ENCODE measurements around the gene TNFAIP8. TPM values are rescaled to one million over a fixed set of nuclear protein-coding genes. Genes with fewer than 3 reads are reported as not detected.

The TNFAIP8 gene
- total and polyA plus RNA-seq, 7 experiments from 2014 or later = 102 to 285 (median 156) TPM

- Histone ChIP-seq H3K36me3 (ENCODE audit: control insufficient read depth in 2 of 3, insufficient read depth in 3 of 3, low read length in 3 of 3) (peaks cover 0 to 5% (median 0%) of the 10 kb centered on the region in 3 experiments), H3K27ac (ENCODE audit: low read depth, low read length) (peak overlapping the region; percentile 55), H3K9me3 (ENCODE audit: control insufficient read depth in 2 of 3, low read length in 3 of 3) (no peaks in the 10 kb centered on the region), H3K4me3 (ENCODE audit: low read length) (peak overlapping the region; percentile 53), H3K4me1 (ENCODE audit: control insufficient read depth in 2 of 2, insufficient read depth in 2 of 2, low read length in 2 of 2) (peaks cover 83 to 95% of the 10 kb centered on the region in 2 donors), H3K27me3 (ENCODE audit: control insufficient read depth in 2 of 2, insufficient read depth in 2 of 2, low read length in 2 of 2) (no peaks in the 10 kb centered on the region)
- Mint-ChIP-seq H3K36me3 (peaks cover 0 to 19% (median 11%) of the 10 kb centered on the region in 5 donors), H3K4me3 (peak overlapping the region; percentile 81 to 98 (median 90)), H3K9me3 (no peaks in the 10 kb centered on the region), H3K27ac (peak overlapping the region; percentile 86 to 97 (median 91)), H3K27me3 (no peaks in the 10 kb centered on the region), H3K4me1 (peaks cover 71 to 100% (median 97%) of the 10 kb centered on the region in 7 donors)
- ChIA-PET POLR2A (interaction anchor here (0.6 to 3.8 kb wide), 16 partner anchors 9 to 85 kb away, joined by 3 to 41 read pairs (median 4); no protein-coding TSS in a partner anchor), CTCF (interaction anchor here (1.7 to 3.0 kb wide), 2 partner anchors 22 to 55 kb away, joined by 4 to 12 read pairs; no protein-coding TSS in a partner anchor)
- intact Hi-C loops (cut with micrococcal nuclease) = loop anchor here (1.0 to 5.0 kb wide), 6 partner anchors 7 to 284 kb away; partner anchors contain the start of gene DMXL1 (in 1 of the 2)
- ATAC-seq (no peak), DNase-seq (no peak)
Measured at GRCh38 chr5:119356612-119357188, 881 bp downstream of the TNFAIP8 start.

- H3K36me3 ChIP-seq (ENCODE audit: control insufficient read depth in 2 of 3, insufficient read depth in 3 of 3, low read length in 3 of 3) = peaks cover 0 to 5% (median 0%) of the 10 kb centered on the region in 3 experiments
- peaks cover 0 to 20% (median 17%) of the 10 kb centered on the region in 5 donors for H3K36me3 Mint-ChIP-seq
Measured at GRCh38 chr5:119357270-119357669, 1.5 kb downstream of the TNFAIP8 start.

GRCh38 chr5:119357808-119358529, 2.1 kb downstream of the TNFAIP8 start:
- CTCF ChIA-PET = interaction anchor here (0.6 to 1.7 kb wide), 5 partner anchors 17 to 370 kb away, joined by 3 to 4 read pairs (median 4); partner anchors contain the start of gene DTWD2
- peaks cover 76 to 100% (median 97%) of the 10 kb centered on the region in 7 donors for H3K4me1 Mint-ChIP-seq

More at GRCh38 chr5:119357270-119357669, 1.5 kb downstream of the TNFAIP8 start:
- peaks cover 71 to 100% (median 97%) of the 10 kb centered on the region in 7 donors for H3K4me1 Mint-ChIP-seq
- peak overlapping the region; percentile 53 for H3K4me3 ChIP-seq (ENCODE audit: low read length)
- ChIA-PET POLR2A (interaction anchor here (0.6 to 3.8 kb wide), 15 partner anchors 9 to 85 kb away, joined by 3 to 41 read pairs (median 5); no protein-coding TSS in a partner anchor), CTCF (interaction anchor here (1.0 to 3.0 kb wide), 5 partner anchors 17 to 369 kb away, joined by 3 to 12 read pairs (median 4); partner anchors contain the start of gene DTWD2)
- DNase-seq (no peak), ATAC-seq (no peak)
- H3K27ac ChIP-seq (ENCODE audit: low read depth, low read length) = peak overlapping the region; percentile 55
- H3K9me3 ChIP-seq (ENCODE audit: control insufficient read depth in 2 of 3, low read length in 3 of 3) = no peaks in the 10 kb centered on the region
- no peaks in the 10 kb centered on the region for H3K9me3 Mint-ChIP-seq
- no peaks in the 10 kb centered on the region for H3K27me3 ChIP-seq (ENCODE audit: control insufficient read depth in 2 of 2, insufficient read depth in 2 of 2, low read length in 2 of 2)
- no peaks in the 10 kb centered on the region for H3K27me3 Mint-ChIP-seq
- H3K4me1 ChIP-seq (ENCODE audit: control insufficient read depth in 2 of 2, insufficient read depth in 2 of 2, low read length in 2 of 2) = peaks cover 85 to 95% of the 10 kb centered on the region in 2 donors
- intact Hi-C loops (cut with micrococcal nuclease) = loop anchor here (1.0 to 5.0 kb wide), 6 partner anchors 8 to 285 kb away; partner anchors contain the start of gene DMXL1 (in 1 of the 2)
- H3K4me3 Mint-ChIP-seq = peak overlapping the region; percentile 81 to 98 (median 90)
- H3K27ac Mint-ChIP-seq = peak overlapping the region; percentile 86 to 97 (median 91)

GRCh38 chr5:119358530-119358900, 2.7 kb downstream of the TNFAIP8 start:
- no peak for ATAC-seq
- peaks cover 76 to 100% (median 97%) of the 10 kb centered on the region in 7 donors for H3K4me1 Mint-ChIP-seq
- no peaks in the 10 kb centered on the region for H3K27me3 ChIP-seq (ENCODE audit: control insufficient read depth in 2 of 2, insufficient read depth in 2 of 2, low read length in 2 of 2)
- peaks cover 0 to 1% (median 0%) of the 10 kb centered on the region in 11 donors for H3K9me3 Mint-ChIP-seq
- CTCF ChIA-PET = interaction anchor here (1.0 to 1.4 kb wide), 4 partner anchors 12 to 370 kb away, joined by 3 to 5 read pairs (median 4); partner anchors contain the start of gene DTWD2
- H3K4me3 ChIP-seq (ENCODE audit: low read length) = no peak overlapping the region
- POLR2A ChIA-PET = interaction anchor here (0.7 to 3.8 kb wide), 4 partner anchors 9 to 28 kb away, joined by 3 to 41 read pairs (median 6); no protein-coding TSS in a partner anchor
- peaks cover 0 to 5% (median 0%) of the 10 kb centered on the region in 3 experiments for H3K36me3 ChIP-seq (ENCODE audit: control insufficient read depth in 2 of 3, insufficient read depth in 3 of 3, low read length in 3 of 3)
- peak overlapping the region; percentile 12 to 98 (median 60) for H3K4me3 Mint-ChIP-seq
- peak overlapping the region; percentile 55 for H3K27ac ChIP-seq (ENCODE audit: low read depth, low read length)
- no peaks in the 10 kb centered on the region for H3K9me3 ChIP-seq (ENCODE audit: control insufficient read depth in 2 of 3, low read length in 3 of 3)
- intact Hi-C loops (cut with micrococcal nuclease) = loop anchor here in 1 of 2 donors (5.0 kb wide), 2 partner anchors 41 to 286 kb away; partner anchors contain the start of gene DMXL1
- peaks cover 0 to 28% (median 23%) of the 10 kb centered on the region in 5 donors for H3K36me3 Mint-ChIP-seq
- H3K4me1 ChIP-seq (ENCODE audit: control insufficient read depth in 2 of 2, insufficient read depth in 2 of 2, low read length in 2 of 2) = peaks cover 85 to 90% of the 10 kb centered on the region in 2 donors
- H3K27ac Mint-ChIP-seq = peak overlapping the region; percentile 72 to 96 (median 87)
- DNase-seq = no peak
- no peaks in the 10 kb centered on the region for H3K27me3 Mint-ChIP-seq

More at GRCh38 chr5:119357808-119358529, 2.1 kb downstream of the TNFAIP8 start:
- peak overlapping the region; percentile 55 for H3K27ac ChIP-seq (ENCODE audit: low read depth, low read length)
- intact Hi-C loops (cut with micrococcal nuclease) = loop anchor here (1.0 to 5.0 kb wide), 6 partner anchors 7 to 286 kb away; partner anchors contain the start of gene DMXL1 (in 1 of the 2)
- POLR2A ChIA-PET = interaction anchor here (0.6 to 3.8 kb wide), 12 partner anchors 8 to 86 kb away, joined by 3 to 41 read pairs (median 6); no protein-coding TSS in a partner anchor
- no peaks in the 10 kb centered on the region for H3K27me3 ChIP-seq (ENCODE audit: control insufficient read depth in 2 of 2, insufficient read depth in 2 of 2, low read length in 2 of 2)
- ATAC-seq (no peak), DNase-seq (no peak)
- Mint-ChIP-seq H3K27ac (peak overlapping the region; percentile 72 to 97 (median 91)), H3K27me3 (no peaks in the 10 kb centered on the region), H3K9me3 (peaks cover 0 to 1% (median 0%) of the 10 kb centered on the region in 11 donors), H3K36me3 (peaks cover 0 to 24% (median 20%) of the 10 kb centered on the region in 5 donors), H3K4me3 (peak overlapping the region; percentile 1 to 98 (median 89))
- H3K4me3 ChIP-seq (ENCODE audit: low read length) = no peak overlapping the region
- H3K4me1 ChIP-seq (ENCODE audit: control insufficient read depth in 2 of 2, insufficient read depth in 2 of 2, low read length in 2 of 2) = peaks cover 85 to 90% of the 10 kb centered on the region in 2 donors
- peaks cover 0 to 5% (median 0%) of the 10 kb centered on the region in 3 experiments for H3K36me3 ChIP-seq (ENCODE audit: control insufficient read depth in 2 of 3, insufficient read depth in 3 of 3, low read length in 3 of 3)
- no peaks in the 10 kb centered on the region for H3K9me3 ChIP-seq (ENCODE audit: control insufficient read depth in 2 of 3, low read length in 3 of 3)

- Mint-ChIP-seq H3K4me3 (peak overlapping the region; percentile 12 to 98 (median 60)), H3K9me3 (peaks cover 0 to 1% (median 0%) of the 10 kb centered on the region in 11 donors), H3K36me3 (peaks cover 0 to 34% (median 28%) of the 10 kb centered on the region in 5 donors), H3K27me3 (no peaks in the 10 kb centered on the region), H3K27ac (peak overlapping the region; percentile 72 to 96 (median 87)), H3K4me1 (peaks cover 75 to 100% (median 97%) of the 10 kb centered on the region in 7 donors)
- Histone ChIP-seq H3K36me3 (ENCODE audit: control insufficient read depth in 2 of 3, insufficient read depth in 3 of 3, low read length in 3 of 3) (peaks cover 0 to 5% (median 0%) of the 10 kb centered on the region in 3 experiments), H3K9me3 (ENCODE audit: control insufficient read depth in 2 of 3, low read length in 3 of 3) (no peaks in the 10 kb centered on the region), H3K4me1 (ENCODE audit: control insufficient read depth in 2 of 2, insufficient read depth in 2 of 2, low read length in 2 of 2) (peaks cover 85 to 90% of the 10 kb centered on the region in 2 donors), H3K4me3 (ENCODE audit: low read length) (no peak overlapping the region), H3K27ac (ENCODE audit: low read depth, low read length) (peak overlapping the region; percentile 55), H3K27me3 (ENCODE audit: control insufficient read depth in 2 of 2, insufficient read depth in 2 of 2, low read length in 2 of 2) (no peaks in the 10 kb centered on the region)
- no peak for ATAC-seq
- ChIA-PET CTCF (interaction anchor here (0.7 to 1.3 kb wide), 4 partner anchors 11 to 43 kb away, joined by 3 to 5 read pairs (median 4); no protein-coding TSS in a partner anchor), POLR2A (interaction anchor here (0.7 to 2.6 kb wide), 7 partner anchors 9 to 81 kb away, joined by 3 to 8 read pairs (median 3); no protein-coding TSS in a partner anchor)
- no peak for DNase-seq
- intact Hi-C loops (cut with micrococcal nuclease) = loop anchor here in 1 of 2 donors (5.0 kb wide), 2 partner anchors 42 to 287 kb away; partner anchors contain the start of gene DMXL1
Measured at GRCh38 chr5:119358901-119359603, 3.2 kb downstream of the TNFAIP8 start.

All from naive thymus-derived CD4-positive, alpha-beta T cell (primary cell).